Stomach (tissue), 9 donors: ENCODE data around the gene ADORA1. TPM values are rescaled to one million over a fixed set of nuclear protein-coding genes. Genes with fewer than 3 reads are reported as not detected.

Experiments
- DNase-seq, 2 donors: peaks; one replicate each; pipeline versions ENCODE4 v3.0.0 to v3.0.0-alpha.2; 2013 to 2019
- H3K27ac ChIP-seq, 5 donors: fragments of 200-600 bp in 4 of 5; sonication (generic) in 4 of 5; one replicate each; pipeline ENCODE4 v1.5.1; 2013 to 2019; ENCODE audit warnings: mild to moderate bottlenecking in 1 of 5, moderate library complexity in 1 of 5
- H3K27me3 ChIP-seq, 3 donors: fragments of 200-600 bp; sonication (generic); one replicate each; pipeline ENCODE4 v1.5.1; 2017 to 2019; ENCODE audit warnings: mixed run types in 1 of 3
- H3K36me3 ChIP-seq, 4 donors: fragments of 200-600 bp; sonication (generic); 1 replicate in 3 of 4; 2 replicates in 1 of 4; pipeline ENCODE4 v1.5.1; 2016 to 2019
- H3K4me1 ChIP-seq, 4 donors: fragments of 200-600 bp; sonication (generic); one replicate each; pipeline ENCODE4 v1.5.1; 2016 to 2019
- H3K4me3 ChIP-seq, 4 donors: fragments of 200-600 bp; sonication (generic) in 3 of 4; one replicate each; pipeline ENCODE4 v1.5.1; 2016 to 2019; ENCODE audit warnings: mild to moderate bottlenecking in 1 of 4
- H3K9me3 ChIP-seq, 4 donors: fragments of 200-600 bp; sonication (generic); one replicate each; pipeline ENCODE4 v1.5.1; 2016 to 2019
- EP300 ChIP-seq: sonication (generic); formaldehyde crosslinking; IDR thresholded peaks from one replicate; pipeline ENCODE4 v1.6.1; 2017; ENCODE audit warnings: antibody characterized with exemption
- POLR2A ChIP-seq, 4 donors: fragments of 450-650 bp; IDR thresholded peaks; one replicate each; pipeline ENCODE4 v1.6.1; 2016; ENCODE audit warnings: antibody characterized with exemption in 4 of 4, control low read depth in 2 of 4, mild to moderate bottlenecking in 1 of 4, moderate library complexity in 1 of 4
- POLR2AphosphoS5 ChIP-seq, 3 donors: sonication (generic); formaldehyde crosslinking; IDR thresholded peaks; one replicate each; pipeline ENCODE4 v1.6.1; 2016; ENCODE audit warnings: antibody characterized with exemption in 3 of 3
- WGBS, 5 donors: extraction: QIAGEN DNeasy Blood & Tissue Kit in 3 of 5; methylation state at CpG; one replicate each; pipeline versions ENCODE4 v1.1.5 to v1.1.7; 2013 to 2018; 5-methylcytosine and 5-hydroxymethylcytosine counted together
- intact Hi-C: fragments of 100-400 bp; cut with DNase I; formaldehyde crosslinking; loops from one replicate; pipeline ENCODE4 v1.15.1; 2023; ENCODE audit warnings: low total_unique reads
- polyA plus RNA-seq, 3 donors: library from polyadenylated mRNA; stranded (reverse); fragments of 200-250 nt; gene quantifications; one replicate each; pipeline ENCODE4 v1.2.3, GENCODE V29; 2013
- total RNA-seq, 5 donors: library from RNA; depleted of rRNA; stranded (reverse); fragments of >200 nt; gene quantifications; one replicate each; pipeline versions ENCODE4 v1.1.0 to v1.2.3, GENCODE V29; 2014 to 2016
- TF ChIP-seq, protein P1 (sequence below), 7 experiments: fragments of 450-650 bp in 4 of 7; fragments of 200-600 bp in 3 of 7; sonication (generic) in 3 of 7; IDR thresholded peaks; one replicate each; pipeline ENCODE4 v1.5.1; 2016 to 2019; ENCODE audit warnings: antibody characterized with exemption in 7 of 7, control low read depth in 2 of 7, mild to moderate bottlenecking in 1 of 7
- donor health status: healthy with polysubstance abuse.
- donor health status: Bipolar disorder and iron deficiency.
- donor health status: healthy.

ADORA1 gene
- total and polyA plus RNA-seq, 8 donors, result 0.18 to 4.2 (median 2.1) TPM; not detected in 2

DNA sequence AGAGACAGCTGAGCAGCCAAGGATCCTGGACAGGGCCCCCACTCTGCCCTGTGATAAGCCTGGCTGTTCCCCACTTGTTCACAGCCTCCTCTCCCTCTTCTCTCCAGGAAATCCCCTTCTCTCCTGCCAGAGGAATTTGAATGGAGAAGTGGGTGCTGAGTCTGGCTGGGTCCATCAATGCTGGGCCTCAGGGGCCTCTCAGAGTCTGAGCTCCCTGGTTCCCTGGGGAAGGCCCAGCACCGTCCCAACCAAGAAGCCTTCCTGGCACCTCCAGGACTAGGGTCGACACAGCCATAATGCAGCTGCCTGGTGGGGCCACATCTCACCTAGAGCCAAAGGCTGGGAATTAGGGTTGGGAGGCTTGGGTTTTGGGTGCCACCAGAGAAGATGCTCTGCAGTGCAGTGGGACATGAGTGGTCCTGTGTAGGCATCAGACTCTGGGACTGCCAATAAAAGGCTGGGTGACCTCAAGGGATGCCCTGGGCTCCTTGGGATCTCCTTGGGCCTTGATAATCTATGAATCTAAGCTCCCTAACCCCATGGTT, 45.6 kb downstream of the ADORA1 start:
- DNase-seq, result no peak
- Histone ChIP-seq H3K9me3 (no peaks in the 10 kb centered on the region), H3K36me3 (no peaks in the 10 kb centered on the region), H3K4me3 (no peak overlapping the region), H3K4me1 (peaks cover 0 to 18% (median 2%) of the 10 kb centered on the region in 4 donors), H3K27ac (no peak overlapping the region), H3K27me3 (peaks cover 0 to 24% (median 0%) of the 10 kb centered on the region in 3 donors)
- intact Hi-C loops, result no loop called here
- TF ChIP-seq EP300 (no peak), POLR2AphosphoS5 (IDR thresholded peaks at IDR 0.05) (no peak), POLR2A (IDR thresholded peaks at IDR 0.05) (no peak)
- TF ChIP-seq, protein P1, sequence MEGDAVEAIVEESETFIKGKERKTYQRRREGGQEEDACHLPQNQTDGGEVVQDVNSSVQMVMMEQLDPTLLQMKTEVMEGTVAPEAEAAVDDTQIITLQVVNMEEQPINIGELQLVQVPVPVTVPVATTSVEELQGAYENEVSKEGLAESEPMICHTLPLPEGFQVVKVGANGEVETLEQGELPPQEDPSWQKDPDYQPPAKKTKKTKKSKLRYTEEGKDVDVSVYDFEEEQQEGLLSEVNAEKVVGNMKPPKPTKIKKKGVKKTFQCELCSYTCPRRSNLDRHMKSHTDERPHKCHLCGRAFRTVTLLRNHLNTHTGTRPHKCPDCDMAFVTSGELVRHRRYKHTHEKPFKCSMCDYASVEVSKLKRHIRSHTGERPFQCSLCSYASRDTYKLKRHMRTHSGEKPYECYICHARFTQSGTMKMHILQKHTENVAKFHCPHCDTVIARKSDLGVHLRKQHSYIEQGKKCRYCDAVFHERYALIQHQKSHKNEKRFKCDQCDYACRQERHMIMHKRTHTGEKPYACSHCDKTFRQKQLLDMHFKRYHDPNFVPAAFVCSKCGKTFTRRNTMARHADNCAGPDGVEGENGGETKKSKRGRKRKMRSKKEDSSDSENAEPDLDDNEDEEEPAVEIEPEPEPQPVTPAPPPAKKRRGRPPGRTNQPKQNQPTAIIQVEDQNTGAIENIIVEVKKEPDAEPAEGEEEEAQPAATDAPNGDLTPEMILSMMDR (IDR thresholded peaks at IDR 0.05), result no peak
- 53 to 92% (median 85%) methylated on average over 2 of the region's 2 CpGs for WGBS, 5 donors

GRCh38 chr1:203173566-203173965, 46.0 kb downstream of the ADORA1 start:
- no peaks in the 10 kb centered on the region for H3K9me3 ChIP-seq
- no peak overlapping the region for H3K27ac ChIP-seq
- peaks cover 0 to 24% (median 0%) of the 10 kb centered on the region in 3 donors for H3K27me3 ChIP-seq
- no peak for DNase-seq
- TF ChIP-seq POLR2AphosphoS5 (IDR thresholded peaks at IDR 0.05), result no peak
- TF ChIP-seq, protein P1 (IDR thresholded peaks at IDR 0.05), result no peak
- no peak for TF ChIP-seq EP300
- TF ChIP-seq POLR2A (IDR thresholded peaks at IDR 0.05), result no peak
- intact Hi-C loops, result no loop called here
- 71 to 86% (median 81%) methylated on average over 5 of the region's 5 CpGs for WGBS, 5 donors
- H3K36me3 ChIP-seq, result no peaks in the 10 kb centered on the region
- H3K4me3 ChIP-seq, result no peak overlapping the region
- H3K4me1 ChIP-seq, result peaks cover 0 to 18% (median 2%) of the 10 kb centered on the region in 4 donors

GRCh38 chr1:203174324-203174985, 46.9 kb downstream of the ADORA1 start:
- Histone ChIP-seq H3K4me1 (peaks cover 0 to 18% (median 2%) of the 10 kb centered on the region in 4 donors), H3K4me3 (no peak overlapping the region), H3K9me3 (no peaks in the 10 kb centered on the region), H3K27me3 (peaks cover 0 to 24% (median 0%) of the 10 kb centered on the region in 3 donors), H3K36me3 (no peaks in the 10 kb centered on the region), H3K27ac (no peak overlapping the region)
- TF ChIP-seq, protein P1 (IDR thresholded peaks at IDR 0.05), result no peak
- DNase-seq, result no peak
- WGBS, 5 donors, result 91 to 93% (median 92%) methylated on average over 3 to 12 of the region's 12 CpGs
- intact Hi-C loops, result no loop called here

DNA sequence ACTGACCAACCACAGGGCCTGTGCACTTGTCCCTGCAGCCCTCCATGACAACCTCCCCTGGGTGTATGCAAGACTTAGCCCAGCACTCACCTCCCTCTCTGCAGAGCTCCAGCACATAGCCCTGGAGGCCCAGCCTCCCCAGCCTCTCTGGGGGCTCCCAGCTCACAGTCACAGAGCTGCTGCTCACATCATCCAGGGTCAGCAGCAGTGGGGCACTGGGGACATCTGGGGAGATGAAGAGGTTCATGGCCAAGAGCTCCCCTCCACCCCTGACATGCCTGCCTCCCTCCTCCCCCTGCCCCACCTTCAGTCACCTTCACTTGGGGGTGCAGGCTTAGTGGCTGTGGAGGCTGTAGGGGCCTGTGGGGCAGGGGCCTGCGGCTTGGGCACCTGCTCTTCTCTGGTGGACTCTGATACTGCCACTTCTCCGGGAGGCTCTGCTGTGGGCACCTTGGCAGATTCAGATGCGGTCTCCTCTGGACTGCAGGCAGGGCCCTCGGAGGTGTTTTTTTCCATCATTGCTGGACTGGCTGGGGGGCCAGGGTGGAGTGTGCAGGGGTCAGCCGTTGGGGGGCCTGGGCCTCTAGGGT, 47.8 kb downstream of the ADORA1 start, which contains the start of gene MYBPH:
TSS of gene MYBPH (minus strand) at position 590 of the 590 bp plus-strand sequence. CDS start at position 519, 71 bp downstream.
- peaks cover 0 to 18% (median 2%) of the 10 kb centered on the region in 4 donors for H3K4me1 ChIP-seq
- intact Hi-C loops, result no loop called here
- no peak for DNase-seq
- no peaks in the 10 kb centered on the region for H3K9me3 ChIP-seq
- no peaks in the 10 kb centered on the region for H3K36me3 ChIP-seq
- no peak within 1 kb of the TSS for H3K27ac ChIP-seq
- 75 to 83% (median 76%) methylated on average over 4 to 5 of the region's 5 CpGs; no CpG with 5 or more reads in 1 of the 5 donors for WGBS, 5 donors
- no peak for TF ChIP-seq POLR2A (IDR thresholded peaks at IDR 0.05)
- no peak for TF ChIP-seq EP300
- TF ChIP-seq, protein P1 (IDR thresholded peaks at IDR 0.05), result no peak
- no peak for TF ChIP-seq POLR2AphosphoS5 (IDR thresholded peaks at IDR 0.05)
- H3K27me3 ChIP-seq, result peaks cover 0 to 24% (median 0%) of the 10 kb centered on the region in 3 donors
- no peak within 1 kb of the TSS for H3K4me3 ChIP-seq
